Hepatocyte (in vitro differentiated cells): ENCODE data around the gene KLHL12.

ENCODE experiments used
- EZH2 ChIP-seq: fragments of 200-600 bp; sonication (generic); IDR thresholded peaks from 2 replicates; pipeline ENCODE4 v1.6.1; 2016; ENCODE audit warnings: antibody characterized with exemption, mild to moderate bottlenecking, borderline replicate concordance
- EZH2phosphoT487 ChIP-seq: fragments of 200-600 bp; sonication (generic); IDR thresholded peaks from one replicate; pipeline ENCODE4 v1.6.1; 2018; ENCODE audit warnings: antibody characterized with exemption, mild to moderate bottlenecking, low read depth, moderate library complexity; ENCODE audit not compliant: unreplicated experiment, severe bottlenecking
- TF ChIP-seq, protein P1 (sequence below): fragments of 200-600 bp; sonication (generic); IDR thresholded peaks from 2 replicates; pipeline ENCODE4 v1.5.1; 2016; ENCODE audit warnings: antibody characterized with exemption, mild to moderate bottlenecking; ENCODE audit not compliant: poor library complexity

GRCh38 chr1:202858331-202858730, 68.7 kb downstream of the KLHL12 start:
- TF ChIP-seq, protein P1, sequence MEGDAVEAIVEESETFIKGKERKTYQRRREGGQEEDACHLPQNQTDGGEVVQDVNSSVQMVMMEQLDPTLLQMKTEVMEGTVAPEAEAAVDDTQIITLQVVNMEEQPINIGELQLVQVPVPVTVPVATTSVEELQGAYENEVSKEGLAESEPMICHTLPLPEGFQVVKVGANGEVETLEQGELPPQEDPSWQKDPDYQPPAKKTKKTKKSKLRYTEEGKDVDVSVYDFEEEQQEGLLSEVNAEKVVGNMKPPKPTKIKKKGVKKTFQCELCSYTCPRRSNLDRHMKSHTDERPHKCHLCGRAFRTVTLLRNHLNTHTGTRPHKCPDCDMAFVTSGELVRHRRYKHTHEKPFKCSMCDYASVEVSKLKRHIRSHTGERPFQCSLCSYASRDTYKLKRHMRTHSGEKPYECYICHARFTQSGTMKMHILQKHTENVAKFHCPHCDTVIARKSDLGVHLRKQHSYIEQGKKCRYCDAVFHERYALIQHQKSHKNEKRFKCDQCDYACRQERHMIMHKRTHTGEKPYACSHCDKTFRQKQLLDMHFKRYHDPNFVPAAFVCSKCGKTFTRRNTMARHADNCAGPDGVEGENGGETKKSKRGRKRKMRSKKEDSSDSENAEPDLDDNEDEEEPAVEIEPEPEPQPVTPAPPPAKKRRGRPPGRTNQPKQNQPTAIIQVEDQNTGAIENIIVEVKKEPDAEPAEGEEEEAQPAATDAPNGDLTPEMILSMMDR = no peak
- TF ChIP-seq EZH2 (no peak), EZH2phosphoT487 (no peak)
